Thyroid gland (tissue), 4 donors: ENCODE measurements around the gene FEM1B.

Source experiments
- POLR2A ChIP-seq, 2 donors: fragments of 450-650 bp; IDR thresholded peaks; one replicate each; pipeline ENCODE4 v1.6.1; 2017; ENCODE audit warnings: antibody characterized with exemption in 2 of 2, mild to moderate bottlenecking in 2 of 2, moderate library complexity in 1 of 2
- TF ChIP-seq, protein P1 (sequence below), 6 experiments: fragments of 200-600 bp in 3 of 6; fragments of 450-650 bp in 3 of 6; sonication (generic) in 3 of 6; IDR thresholded peaks; one replicate each; pipeline ENCODE4 v1.5.1; 2016 to 2019; ENCODE audit warnings: antibody characterized with exemption in 6 of 6, mild to moderate bottlenecking in 2 of 6, inconsistent platforms in 1 of 6, moderate library complexity in 1 of 6

DNA sequence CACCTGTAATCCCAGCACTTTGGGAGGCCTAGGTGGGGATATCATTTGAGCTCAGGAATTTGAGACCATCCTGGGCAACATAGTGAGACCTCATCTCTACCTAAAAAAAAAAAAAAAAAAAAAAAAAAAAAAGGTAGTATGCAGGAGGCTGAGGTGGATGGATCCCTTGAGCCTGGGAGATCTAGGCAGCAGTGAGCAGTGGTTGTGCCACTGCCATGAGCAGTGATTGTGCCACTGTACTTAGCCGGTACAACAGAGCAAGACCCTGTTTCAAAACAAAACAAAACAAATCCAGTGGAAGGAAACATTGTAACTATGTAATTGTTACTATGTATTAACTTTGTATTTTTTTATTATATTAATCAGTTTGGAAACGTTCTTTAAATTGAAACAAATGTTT lies 5.9 kb downstream of the FEM1B start:
- no peak for TF ChIP-seq POLR2A (IDR thresholded peaks at IDR 0.05)
- TF ChIP-seq, protein P1, sequence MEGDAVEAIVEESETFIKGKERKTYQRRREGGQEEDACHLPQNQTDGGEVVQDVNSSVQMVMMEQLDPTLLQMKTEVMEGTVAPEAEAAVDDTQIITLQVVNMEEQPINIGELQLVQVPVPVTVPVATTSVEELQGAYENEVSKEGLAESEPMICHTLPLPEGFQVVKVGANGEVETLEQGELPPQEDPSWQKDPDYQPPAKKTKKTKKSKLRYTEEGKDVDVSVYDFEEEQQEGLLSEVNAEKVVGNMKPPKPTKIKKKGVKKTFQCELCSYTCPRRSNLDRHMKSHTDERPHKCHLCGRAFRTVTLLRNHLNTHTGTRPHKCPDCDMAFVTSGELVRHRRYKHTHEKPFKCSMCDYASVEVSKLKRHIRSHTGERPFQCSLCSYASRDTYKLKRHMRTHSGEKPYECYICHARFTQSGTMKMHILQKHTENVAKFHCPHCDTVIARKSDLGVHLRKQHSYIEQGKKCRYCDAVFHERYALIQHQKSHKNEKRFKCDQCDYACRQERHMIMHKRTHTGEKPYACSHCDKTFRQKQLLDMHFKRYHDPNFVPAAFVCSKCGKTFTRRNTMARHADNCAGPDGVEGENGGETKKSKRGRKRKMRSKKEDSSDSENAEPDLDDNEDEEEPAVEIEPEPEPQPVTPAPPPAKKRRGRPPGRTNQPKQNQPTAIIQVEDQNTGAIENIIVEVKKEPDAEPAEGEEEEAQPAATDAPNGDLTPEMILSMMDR (IDR thresholded peaks at IDR 0.05) = no peak
